Measurements from ENCODE around the gene GRN. TPM values are rescaled to one million over a fixed set of nuclear protein-coding genes. Genes with fewer than 3 reads are reported as not detected.

Gene GRN
- total RNA-seq, 6 donors from 2014 or later, result 439 to 1,887 (median 1,220) TPM

DNA sequence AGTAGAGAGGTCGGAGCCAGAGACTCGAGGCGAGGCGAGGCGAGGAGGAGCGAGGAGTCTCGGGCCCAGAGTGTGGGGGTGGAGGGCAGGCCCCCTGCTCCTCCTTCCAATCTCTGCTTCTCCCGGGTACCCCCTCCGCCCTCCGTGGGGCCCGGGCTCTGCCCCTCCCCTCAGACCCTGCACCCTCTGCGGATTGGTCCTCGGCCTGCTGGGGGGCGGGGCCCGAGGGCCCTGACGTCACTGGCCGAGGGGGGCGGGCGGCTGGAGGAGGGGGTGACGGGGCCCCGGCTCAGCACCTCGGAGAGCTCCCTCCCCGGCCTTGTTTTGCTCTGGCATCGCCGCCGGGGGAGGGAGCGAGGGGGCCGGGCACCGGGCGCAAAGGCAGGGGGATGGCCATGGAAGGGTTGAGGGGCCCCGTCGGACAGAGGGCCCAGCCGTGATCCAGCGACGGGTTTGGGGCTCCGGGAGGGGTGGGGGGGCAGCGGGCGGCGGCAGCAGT, 36.7 kb upstream of the GRN start, which contains the start of gene RUNDC3A:
TSS of gene RUNDC3A (plus strand) at position 282 of the 499 bp plus-strand sequence. CDS start 232 bp downstream, outside the sequence.
- WGBS, 2 donors, result 0 to 3% methylated on average over 7 to 21 of the region's 39 CpGs
- Histone ChIP-seq H3K27me3 (no peaks in the 10 kb centered on the region), H3K4me1 (peaks cover 18 to 20% (median 19%) of the 10 kb centered on the region in 4 donors), H3K4me3 (peak within 1 kb of the TSS in 3 of 4 donors; percentile 39 to 51 (median 51)), H3K9me3 (no peaks in the 10 kb centered on the region), H3K36me3 (no peaks in the 10 kb centered on the region), H3K27ac (peak within 1 kb of the TSS in 2 of 4 donors; percentile 21 to 44)
- TF ChIP-seq POLR2AphosphoS5 (IDR thresholded peaks at IDR 0.05), result peak in 1 of 2 donors; percentile 6
- TF ChIP-seq, protein P1, sequence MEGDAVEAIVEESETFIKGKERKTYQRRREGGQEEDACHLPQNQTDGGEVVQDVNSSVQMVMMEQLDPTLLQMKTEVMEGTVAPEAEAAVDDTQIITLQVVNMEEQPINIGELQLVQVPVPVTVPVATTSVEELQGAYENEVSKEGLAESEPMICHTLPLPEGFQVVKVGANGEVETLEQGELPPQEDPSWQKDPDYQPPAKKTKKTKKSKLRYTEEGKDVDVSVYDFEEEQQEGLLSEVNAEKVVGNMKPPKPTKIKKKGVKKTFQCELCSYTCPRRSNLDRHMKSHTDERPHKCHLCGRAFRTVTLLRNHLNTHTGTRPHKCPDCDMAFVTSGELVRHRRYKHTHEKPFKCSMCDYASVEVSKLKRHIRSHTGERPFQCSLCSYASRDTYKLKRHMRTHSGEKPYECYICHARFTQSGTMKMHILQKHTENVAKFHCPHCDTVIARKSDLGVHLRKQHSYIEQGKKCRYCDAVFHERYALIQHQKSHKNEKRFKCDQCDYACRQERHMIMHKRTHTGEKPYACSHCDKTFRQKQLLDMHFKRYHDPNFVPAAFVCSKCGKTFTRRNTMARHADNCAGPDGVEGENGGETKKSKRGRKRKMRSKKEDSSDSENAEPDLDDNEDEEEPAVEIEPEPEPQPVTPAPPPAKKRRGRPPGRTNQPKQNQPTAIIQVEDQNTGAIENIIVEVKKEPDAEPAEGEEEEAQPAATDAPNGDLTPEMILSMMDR (IDR thresholded peaks at IDR 0.05), result no peak
- peak; percentile 89 to 98 for ATAC-seq (ENCODE audit: low FRiP score in 2 of 2)
- peak; percentile 78 to 97 for DNase-seq

DNA sequence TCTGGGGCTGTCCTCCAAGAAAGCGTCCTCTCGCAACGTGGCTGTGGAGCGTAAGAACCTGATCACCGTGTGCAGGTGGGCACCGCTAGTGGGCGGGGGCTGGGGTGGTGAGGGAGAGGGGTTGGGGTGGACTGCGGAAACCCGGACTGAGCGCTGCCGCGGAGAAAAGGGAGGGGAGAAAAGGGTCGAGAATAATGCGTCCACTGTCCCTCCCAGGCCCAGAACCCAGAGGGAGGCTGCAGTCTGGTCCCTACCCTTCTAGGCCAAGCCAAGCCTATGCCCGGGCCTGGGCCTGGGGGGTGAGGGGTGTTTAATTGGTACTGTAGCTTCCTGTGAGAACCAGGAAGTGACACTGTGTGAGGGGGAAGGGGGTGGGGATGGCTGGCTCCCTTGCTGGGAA, 36.2 kb upstream of the GRN start:
- Histone ChIP-seq H3K9me3 (no peaks in the 10 kb centered on the region), H3K27me3 (no peaks in the 10 kb centered on the region), H3K27ac (no peak overlapping the region), H3K4me3 (peak overlapping the region in 3 of 4 donors; percentile 39 to 51 (median 51)), H3K36me3 (no peaks in the 10 kb centered on the region), H3K4me1 (peaks cover 18 to 20% (median 19%) of the 10 kb centered on the region in 4 donors)
- DNase-seq (no peak), ATAC-seq (ENCODE audit: low FRiP score in 2 of 2) (peak; percentile 1 to 5)
- TF ChIP-seq POLR2AphosphoS5 (IDR thresholded peaks at IDR 0.05) (no peak), EP300 (IDR thresholded peaks at IDR 0.05) (no peak), POLR2A (IDR thresholded peaks at IDR 0.05) (no peak)
- TF ChIP-seq, protein P1 (IDR thresholded peaks at IDR 0.05), result no peak
- 2 to 7% methylated on average over 8 to 15 of the region's 15 CpGs for WGBS, 2 donors

DNA sequence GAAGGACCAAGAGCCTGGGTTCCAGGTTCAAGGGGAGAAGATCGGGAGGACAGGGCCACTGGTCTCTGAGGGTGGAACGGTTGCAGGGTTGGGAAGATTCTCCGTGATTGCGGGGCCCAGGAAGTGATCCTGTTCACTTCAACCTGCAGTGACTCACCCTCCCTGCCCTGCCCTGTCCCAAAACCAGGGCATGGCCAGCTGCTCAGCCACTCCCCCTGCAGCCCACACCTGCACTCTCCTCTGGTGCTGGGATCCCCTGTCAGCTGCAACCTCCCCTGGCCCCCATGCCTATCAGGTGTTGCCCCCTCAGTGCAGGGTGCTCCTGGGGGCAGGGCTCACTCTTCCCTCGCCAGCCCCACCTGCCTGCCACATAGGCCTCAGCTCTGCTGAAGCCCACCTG, 35.6 kb upstream of the GRN start:
- Histone ChIP-seq H3K27ac (no peak overlapping the region), H3K4me3 (no peak overlapping the region), H3K9me3 (no peaks in the 10 kb centered on the region), H3K36me3 (no peaks in the 10 kb centered on the region), H3K27me3 (peaks cover 0 to 2% (median 1%) of the 10 kb centered on the region in 4 donors), H3K4me1 (peaks cover 18 to 21% (median 19%) of the 10 kb centered on the region in 4 donors)
- peak in 1 of 2 donors; percentile 54 for DNase-seq
- TF ChIP-seq POLR2AphosphoS5 (IDR thresholded peaks at IDR 0.05) (no peak), EP300 (IDR thresholded peaks at IDR 0.05) (no peak), POLR2A (IDR thresholded peaks at IDR 0.05) (no peak)
- TF ChIP-seq, protein P1 (IDR thresholded peaks at IDR 0.05), result no peak
- ATAC-seq (ENCODE audit: low FRiP score in 2 of 2), result no peak
- 51 to 68% methylated on average over 4 to 5 of the region's 5 CpGs for WGBS, 2 donors

DNA sequence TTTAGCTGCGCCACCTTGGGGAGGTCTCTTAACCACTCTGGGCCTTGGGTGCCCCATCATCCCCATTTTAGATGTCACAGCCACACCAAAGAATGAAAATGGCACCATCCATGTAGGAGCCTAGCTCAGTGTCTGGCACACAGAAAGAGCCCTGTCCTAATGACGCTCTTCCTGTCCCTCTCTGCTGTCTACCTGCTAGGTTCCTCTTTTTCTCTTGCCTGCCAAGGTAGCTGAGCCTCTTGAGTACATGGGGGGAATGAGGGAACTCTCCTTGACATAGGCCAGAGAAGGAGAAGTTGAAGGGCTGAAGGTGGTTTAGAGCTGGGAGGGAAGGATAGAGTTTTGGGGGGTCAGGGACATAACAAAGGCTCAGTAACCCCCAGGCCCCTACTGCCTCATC, 34.9 kb upstream of the GRN start:
- Histone ChIP-seq H3K36me3 (no peaks in the 10 kb centered on the region), H3K4me3 (no peak overlapping the region), H3K9me3 (no peaks in the 10 kb centered on the region), H3K27ac (no peak overlapping the region), H3K27me3 (peaks cover 0 to 10% (median 5%) of the 10 kb centered on the region in 4 donors), H3K4me1 (peaks cover 22 to 28% (median 23%) of the 10 kb centered on the region in 4 donors)
- TF ChIP-seq EP300 (IDR thresholded peaks at IDR 0.05) (no peak), POLR2A (IDR thresholded peaks at IDR 0.05) (no peak), POLR2AphosphoS5 (IDR thresholded peaks at IDR 0.05) (no peak)
- TF ChIP-seq, protein P1 (IDR thresholded peaks at IDR 0.05), result no peak
- DNase-seq (no peak), ATAC-seq (ENCODE audit: low FRiP score in 2 of 2) (no peak)
- whole genome bisulfite sequencing, 2 donors, result 88 to 92% methylated on average over 2 of the region's 2 CpGs
